Measurements from ENCODE around the gene RNU4-1.
A peak's percentile ranks its signal among the peaks of the same experiment; 100 is the strongest.
"Not testable (repeated sequence)": the region's sequence is repeated elsewhere in the genome, so short reads cannot be mapped to it uniquely, and the experiment has no call there.

RNU4-1 gene

DNA sequence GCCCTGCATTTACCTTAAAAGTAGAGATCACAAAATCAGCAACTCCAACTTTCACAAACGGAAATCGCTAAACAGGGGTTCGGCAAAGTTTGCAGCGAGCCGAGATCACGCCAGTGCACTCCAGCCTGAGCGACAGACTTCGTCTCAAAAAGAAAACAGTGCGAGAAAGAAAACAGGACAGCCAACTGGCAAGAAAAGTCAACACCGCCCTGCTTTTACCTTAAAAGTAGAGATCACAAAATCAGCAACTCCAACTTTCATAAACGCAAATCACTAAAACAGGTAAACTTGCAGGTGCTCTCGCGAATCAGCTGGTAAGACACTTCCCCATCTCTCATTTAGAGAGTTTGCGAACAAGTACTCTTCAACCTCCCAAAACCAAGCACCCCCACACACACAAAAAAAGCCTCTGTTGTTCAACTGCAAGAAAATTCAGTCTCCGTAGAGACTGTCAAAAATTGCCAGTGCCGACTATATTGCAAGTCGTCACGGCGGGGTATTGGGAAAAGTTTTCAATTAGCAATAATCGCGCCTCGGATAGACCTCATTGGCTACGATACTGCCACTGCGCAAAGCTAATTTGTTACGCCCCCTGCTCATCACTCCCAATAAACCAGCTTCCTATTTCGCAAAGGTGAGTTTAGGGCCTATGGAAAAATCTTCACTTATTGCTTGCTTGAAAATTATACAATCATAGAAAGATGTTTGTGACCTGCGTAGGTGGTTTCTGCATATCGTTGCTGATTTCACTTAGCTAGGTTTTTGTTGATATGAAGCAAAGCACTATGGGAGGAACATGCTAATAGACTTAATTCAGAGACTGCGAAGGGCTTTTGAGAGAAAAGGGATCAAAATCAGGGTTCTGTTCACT, at the start of gene RNU4-1:
TSS of gene RNU4-1 (minus strand) at position 577 of the 871 bp plus-strand sequence.
- peak; percentile 69 for DNase-seq

DNA sequence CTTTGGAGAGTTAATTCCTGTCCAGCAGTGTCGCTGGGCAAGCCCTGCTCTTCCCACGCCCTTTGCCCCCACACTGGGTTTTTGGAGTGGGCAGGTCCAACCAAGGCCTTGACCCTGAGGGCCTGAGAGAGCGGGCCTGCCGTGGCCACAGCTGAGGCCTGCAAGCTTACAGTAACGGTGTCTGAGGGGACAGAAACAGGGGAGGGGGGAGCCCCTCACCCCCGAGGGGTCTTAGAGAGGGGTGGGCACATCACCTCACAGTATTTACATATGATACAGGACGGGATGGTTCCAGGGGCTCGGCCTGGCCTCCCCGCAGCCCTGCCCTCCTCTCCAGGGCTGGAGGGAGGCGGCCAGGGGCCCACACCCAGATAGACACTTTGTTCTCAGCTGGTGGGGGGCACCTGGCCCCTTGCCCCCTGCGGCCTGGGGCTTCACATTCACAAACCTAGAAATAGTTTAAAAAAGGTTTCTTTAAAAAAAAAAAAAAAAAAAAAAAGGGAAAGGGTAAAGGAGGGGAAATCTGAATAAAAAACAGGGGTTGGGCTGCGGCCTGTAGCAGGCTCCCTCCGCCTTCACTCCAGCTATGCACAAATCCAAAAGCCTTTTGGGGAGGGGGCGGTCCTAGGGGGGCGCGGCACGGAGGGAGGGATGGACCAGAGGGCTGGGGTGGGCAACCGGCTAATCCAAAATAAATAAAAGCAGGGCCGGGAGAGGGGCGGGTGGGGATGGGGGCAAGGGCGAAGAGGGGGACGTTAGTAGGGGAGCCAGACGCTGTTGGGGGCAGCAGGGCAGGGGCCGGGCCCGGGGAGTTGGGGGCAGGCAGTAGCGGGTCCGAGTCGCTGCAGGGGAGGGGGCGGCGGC, 49.4 kb upstream of the RNU4-1 start:
- no peak for DNase-seq

DNA sequence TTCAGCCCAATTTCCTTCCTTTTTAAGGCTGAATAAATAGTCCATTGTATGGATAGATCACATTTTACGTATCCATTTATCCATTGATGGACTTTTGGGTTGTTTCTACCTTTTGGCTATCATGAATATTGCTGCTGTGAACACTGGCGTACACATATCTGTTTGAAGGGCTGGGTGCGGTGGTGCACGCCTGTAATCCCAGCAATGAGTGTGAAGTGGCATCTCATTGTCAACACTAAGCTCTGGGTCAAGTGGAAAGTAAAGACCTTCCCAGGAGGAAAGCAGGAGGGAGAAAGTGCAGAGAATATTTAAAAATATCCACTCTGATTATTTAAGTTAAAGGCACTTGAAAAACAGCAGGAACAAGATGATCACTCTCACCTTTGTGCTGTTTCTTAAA, 46.2 kb upstream of the RNU4-1 start:
- no peak for DNase-seq

DNA sequence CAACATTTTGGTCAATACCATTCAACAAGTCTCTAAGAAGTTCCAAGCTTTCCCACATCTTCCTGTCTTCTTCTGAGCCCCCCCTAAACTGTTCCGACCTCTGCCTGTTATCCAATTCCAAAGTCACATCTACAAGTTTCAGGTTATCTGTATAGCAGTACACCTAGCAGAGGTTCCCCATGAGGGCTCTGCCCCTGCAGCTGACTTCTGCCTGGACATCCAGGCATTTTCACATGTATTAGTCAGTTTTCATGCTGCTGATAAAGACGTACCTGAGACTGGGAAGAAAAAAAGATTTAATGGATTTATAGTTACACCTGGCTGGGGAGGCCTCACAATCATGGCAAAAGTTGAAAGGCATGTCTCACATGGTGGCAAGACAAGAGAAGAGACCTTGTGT, 44.7 kb upstream of the RNU4-1 start:
- no peak for DNase-seq

DNA sequence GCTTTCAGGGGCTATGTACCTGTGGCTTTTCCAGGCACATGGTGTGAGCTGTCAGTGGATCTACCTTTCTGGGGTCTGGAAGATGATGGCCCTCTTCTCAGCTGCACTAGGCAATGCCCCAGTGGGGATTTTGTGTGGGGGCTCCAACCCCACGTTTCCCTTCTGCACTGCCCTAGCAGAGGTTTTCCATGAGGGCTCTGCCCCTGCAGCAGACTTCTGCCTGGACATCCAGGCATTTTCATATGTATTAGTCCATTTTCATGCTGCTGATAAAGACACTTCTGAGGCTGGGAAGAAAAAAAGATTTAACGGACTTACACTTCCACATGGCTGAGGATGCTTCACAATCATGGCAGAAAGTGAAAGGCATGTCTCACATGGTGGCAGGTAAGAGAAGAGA, 43.4 kb upstream of the RNU4-1 start:
- not testable (repeated sequence) for DNase-seq

DNA sequence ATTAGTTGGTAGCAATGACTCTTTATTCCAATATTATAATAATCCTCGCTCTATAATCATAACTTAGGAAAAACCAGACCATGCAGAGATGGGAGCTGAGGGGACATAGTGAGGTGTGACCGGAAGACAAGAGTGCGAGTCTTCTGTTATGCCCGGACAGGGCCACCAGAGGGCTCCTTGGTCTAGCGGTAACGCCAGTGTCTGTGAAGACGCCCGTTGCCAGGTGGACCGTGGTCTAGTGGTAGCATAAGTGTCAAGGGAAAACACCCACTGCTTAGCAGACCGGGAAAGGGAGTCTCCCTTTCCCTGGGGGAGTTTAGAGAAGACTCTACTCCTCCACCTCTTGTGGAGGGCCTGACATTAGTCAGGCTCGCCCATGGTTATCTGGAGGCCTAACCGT, 42.4 kb upstream of the RNU4-1 start:
- DNase-seq, result not testable (repeated sequence)

DNA sequence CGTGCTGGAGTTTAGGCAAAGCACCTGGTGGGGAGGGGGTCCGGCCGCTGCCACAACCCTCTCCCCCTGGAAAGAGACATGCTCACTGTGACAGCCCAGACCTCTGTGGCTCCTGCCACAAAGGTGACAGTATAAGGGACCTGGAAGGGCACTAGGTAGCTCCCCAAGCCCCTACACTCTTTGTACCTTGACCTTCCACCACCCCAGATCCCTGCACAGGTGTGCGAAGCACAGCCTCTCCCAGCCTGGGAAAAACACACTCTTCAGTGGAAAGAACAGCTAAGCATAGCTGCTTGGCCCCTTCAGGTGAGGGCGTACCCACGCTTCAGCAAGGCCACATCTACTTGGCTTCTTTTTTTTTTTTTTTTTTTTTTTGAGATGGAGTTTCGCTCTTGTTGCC, 39.5 kb upstream of the RNU4-1 start:
- no peak for DNase-seq

DNA sequence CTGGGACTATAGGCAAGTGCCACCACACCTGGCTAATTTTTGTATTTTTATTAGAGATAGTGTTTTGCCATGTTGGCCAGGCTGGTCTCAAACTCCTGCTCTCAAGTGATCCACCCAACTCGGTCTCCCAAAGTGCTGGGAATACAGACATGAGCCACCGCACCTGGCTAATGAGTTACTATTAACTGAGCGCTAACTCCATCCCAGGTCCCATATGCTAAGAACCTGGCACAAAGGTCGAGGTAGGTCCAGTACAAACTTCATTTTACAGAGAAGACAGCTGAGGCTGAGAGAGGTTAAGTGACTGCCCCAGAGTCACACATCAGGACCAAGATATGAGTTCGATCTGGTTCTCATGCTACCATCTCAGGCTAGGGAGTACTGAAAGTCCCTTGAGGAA, 39.0 kb upstream of the RNU4-1 start:
- DNase-seq, result no peak

DNA sequence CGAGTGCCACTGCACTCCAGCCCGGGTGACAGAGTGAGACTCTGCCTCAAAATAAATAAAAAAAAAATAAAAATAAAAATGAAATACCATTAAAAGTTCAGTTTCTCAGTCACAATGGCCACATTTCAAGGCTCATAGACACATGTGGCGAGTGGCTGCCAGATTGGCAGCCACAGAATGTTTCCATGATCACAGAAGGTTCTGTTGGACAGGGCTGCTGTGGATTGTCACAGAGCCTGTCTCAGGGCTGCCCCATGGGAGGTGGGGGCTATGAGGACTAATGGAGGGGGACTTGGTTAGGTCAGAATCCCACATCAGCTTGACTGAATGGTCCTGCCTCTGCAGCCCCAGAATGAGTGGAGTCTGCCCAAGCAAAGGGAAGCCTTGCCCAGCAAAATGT, 38.4 kb upstream of the RNU4-1 start:
- DNase-seq, result no peak

DNA sequence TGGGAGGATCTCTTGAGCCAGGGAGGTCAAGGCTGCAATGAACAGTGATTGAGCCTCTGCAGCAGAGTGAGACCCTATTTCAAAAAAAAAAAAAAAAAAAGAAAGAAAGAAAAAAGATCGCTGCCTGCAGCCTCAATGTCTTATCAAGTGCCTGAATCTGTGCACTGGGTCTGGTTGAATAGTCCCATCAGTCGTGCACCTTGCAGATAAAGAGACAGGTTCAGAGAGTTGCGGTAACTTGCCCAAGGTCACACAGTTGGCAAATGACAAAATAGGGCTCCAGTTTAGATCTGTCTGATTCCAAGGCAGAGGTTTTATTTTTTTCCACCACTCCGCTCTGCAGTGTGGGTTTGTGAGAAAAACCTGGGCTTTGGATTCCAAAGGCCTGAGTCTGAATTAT, 35.2 kb upstream of the RNU4-1 start:
- DNase-seq, result no peak

DNA sequence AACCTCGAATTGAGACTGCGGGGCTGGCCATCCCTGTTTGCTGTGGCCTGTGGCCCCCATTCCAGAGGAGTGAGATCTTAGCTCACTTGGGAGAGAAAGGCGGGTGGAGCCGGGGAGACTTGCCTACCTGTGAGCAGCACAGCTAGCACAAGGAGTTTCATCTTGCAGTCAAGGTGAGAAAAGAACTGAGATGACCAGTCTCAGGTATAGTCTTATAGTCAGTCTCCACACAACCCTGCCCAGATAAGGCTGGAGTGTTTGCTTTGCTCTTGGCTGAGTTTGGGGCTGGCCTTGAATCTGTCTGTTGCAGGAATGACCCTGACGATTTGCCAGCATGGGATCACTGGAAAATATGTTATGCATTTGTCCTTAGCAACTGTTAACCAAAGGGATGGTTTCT, 34.6 kb upstream of the RNU4-1 start, which contains the start of gene PLA2G1B:
TSS of gene PLA2G1B (minus strand) at position 187 of the 400 bp plus-strand sequence. CDS start at position 161, 26 bp downstream.
- no peak for DNase-seq

DNA sequence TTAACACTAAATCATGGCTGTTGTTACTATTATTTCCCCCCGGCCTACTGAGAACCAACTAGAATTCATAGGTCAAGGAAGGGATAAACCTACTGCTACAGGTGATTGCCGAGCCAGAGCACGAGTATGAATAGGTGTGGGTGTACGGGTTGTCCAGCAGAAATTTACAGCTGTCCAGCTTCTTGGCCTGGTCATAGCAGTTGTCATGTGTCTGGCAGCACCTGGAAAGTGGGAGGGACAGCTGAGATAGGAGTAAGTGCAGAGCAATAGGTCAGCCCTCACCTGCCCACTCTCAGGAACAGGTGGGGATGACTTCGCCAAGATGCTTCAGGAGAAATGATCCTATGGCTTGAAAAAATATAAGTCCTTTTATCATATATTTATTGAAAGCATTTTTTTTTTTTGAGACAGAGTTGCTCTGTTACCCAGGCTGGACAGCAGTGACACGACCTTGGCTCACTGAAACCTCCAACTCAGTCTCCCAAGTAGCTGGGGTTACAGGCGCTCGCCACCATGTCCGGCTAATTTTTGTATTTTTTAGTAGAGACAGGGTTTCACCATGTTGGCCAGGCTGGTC, 31.9 kb upstream of the RNU4-1 start:
- DNase-seq, result no peak

DNA sequence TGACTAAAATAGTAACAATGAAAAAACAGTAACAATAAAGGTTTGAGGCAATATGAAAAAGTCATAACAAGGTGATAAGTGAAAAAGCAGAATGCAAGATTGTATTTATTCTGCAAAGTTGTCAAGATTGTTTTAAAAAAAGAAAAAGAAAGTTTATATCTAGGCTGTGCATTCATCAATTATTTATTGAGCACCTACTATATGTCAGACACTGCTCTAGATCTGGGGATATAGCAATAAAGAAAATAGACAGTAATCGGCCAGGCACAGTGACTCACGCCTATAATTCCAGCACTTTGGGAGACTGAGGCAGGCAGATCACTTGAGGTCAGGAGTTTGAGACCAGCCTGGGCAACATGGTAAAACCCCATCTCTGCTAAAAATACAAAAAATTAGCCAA, 30.7 kb upstream of the RNU4-1 start:
- DNase-seq, result no peak

DNA sequence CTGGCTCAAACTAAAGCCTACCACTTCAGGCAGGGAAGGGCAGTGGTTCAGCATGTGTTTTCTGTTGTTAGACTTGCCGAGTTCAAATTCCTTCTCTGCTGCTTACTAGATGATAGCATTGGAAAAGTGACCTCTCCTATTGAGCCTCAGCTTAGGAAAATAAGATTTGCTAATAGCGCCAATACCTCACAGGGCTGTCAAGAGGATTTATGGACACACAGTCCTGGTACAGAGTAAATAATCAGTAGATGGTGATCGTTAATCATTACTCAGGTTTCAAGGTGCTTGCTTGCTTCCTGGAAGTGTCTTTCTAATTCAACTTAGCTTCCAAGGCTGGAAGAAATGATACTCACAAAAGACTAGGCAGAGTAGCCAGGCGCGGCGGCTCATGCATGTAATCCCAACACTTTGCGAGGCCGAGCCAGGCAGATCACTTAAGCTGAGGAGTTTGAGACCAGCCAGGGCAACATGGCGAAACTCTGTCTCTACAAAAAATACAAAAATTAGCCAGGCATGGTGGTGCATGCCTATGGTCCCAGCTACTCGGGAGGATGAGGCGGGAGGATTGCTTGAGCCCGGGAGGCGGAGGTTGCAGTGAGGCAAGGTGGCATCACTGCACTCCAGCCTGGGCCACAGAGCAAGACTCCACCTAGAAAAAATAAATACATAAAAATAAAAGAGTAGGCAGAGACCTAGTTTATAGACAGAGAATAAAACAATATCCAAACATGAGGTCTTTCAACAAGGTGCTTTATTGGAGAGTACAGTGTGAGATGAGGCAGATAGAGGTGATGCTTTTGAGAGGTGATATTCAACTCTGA, 28.6 kb upstream of the RNU4-1 start:
- DNase-seq, result no peak

DNA sequence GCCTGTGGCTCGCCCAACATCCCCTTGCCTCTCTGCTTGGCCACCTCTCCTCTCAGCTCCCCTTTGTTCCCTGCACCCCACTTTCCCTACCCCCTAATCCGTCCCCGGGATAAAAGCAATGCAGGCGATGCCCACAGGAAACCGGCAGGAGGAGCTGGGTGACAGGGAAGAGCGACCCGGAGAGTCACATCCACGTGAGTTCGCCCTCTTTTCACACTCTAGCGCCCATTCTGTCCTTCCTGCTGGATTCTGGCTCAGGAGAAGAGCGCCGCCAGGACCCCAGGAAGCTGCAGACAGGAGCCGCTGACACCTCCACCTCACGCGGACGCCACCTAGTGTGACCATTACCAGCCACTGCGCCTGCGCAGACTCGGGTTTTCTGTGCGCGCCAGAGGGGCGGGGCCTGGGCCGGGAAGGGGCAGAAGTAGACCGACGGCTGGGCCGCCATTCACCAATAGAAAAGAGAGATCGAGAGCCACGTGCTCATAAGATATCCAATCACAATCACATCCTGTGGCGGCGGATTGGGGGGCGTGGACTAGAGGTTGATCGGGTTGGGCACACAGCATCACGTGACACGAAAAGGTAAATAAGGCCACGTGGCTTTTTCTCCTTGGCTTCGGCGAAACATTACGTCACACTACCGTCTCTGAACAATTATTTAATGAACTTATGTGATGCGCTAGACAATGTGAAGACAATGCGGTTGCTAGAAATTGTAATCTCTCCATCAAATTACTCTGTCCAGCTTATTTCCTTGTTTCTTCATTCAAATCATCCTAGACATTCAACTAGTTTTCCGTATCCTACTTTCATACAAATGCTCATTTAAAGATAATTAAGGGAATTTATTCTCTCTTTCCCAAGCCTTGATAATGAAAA, 24.4 kb upstream of the RNU4-1 start:
- peak; percentile 95 for DNase-seq

DNA sequence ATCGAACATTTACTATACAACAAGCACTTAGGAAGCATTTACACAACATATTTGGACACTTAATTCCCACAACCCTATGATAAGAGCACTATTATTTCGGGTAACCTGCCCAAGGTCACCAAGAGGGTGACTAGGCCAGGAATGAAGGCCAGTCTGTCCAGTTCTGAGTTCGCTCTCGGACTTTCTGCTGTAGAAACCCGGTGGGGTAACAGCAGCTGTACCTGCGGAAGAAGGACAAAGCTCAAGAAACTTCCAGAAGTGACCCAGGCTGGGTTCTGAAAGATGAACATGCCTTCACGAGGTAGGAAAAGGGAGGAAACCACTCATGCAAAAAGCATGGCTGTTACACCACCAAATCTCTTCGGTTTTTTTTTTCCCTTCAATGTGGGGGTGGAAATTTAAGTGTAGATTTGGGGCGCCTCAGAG, 23.8 kb upstream of the RNU4-1 start:
- DNase-seq, result no peak

DNA sequence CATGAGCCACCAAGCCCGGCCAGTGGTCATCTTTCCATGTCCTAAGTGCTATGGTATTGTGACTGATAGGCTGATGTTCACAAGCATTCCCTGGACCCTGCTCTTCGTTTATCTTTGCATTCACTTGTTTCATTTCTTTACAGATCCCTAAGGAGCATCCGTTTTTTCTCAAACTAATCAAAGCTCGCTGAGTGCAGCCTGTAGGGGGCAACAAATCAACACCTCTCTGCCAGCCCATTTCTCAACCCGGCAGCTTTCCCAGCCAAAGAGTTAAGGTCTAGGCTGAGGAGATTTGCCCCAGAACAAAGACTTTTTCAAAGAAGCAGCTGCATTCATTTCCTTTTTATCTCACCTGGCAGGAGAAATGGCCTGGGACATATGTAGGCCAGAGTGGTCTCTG, 21.2 kb upstream of the RNU4-1 start:
- no peak for DNase-seq

DNA sequence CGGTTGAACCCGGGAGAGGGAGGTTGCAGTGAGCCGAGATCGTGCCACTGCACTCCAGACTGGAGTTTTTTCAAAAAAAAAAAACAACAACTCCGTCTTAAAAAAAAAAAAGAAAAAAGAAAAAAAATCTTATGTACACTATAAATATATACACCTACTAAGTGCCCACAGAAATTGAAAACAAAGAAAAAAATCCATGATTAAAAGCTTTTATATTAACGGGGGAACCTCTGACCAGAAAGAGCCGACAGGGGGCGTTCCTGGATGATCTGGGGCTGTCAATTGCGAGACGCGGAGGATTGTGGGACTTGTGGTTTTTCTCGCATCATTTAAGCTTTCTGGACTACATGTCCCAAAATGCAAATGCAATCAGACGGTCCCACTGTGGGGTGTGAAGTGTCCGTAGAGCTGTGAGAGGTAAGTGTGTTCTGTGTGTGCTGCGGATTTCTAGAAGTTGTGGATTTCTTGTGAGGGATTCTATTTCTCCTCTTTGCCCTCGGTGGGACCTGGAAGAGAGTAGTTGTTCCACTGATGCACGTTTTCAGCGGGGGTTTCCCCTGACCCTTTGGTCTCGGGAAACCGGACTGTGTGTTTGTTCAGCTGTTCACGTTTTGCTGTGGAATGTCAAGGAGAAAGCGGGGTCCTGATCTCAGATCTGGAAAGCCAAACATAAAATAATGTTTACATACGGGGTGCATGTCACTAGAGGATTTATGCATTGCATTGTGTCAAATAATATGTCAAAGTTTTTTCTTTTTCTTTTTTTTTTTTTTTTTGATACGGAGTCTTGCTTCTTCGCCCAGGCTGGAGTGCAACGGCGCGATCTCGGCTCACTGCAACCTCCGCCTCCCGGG, 9.2 kb upstream of the RNU4-1 start, which contains the start of gene SIRT4:
TSS of gene SIRT4 (plus strand) at position 360 of the 854 bp plus-strand sequence. CDS start 1,241 bp downstream, outside the sequence.
- peak; percentile 49 for DNase-seq

DNA sequence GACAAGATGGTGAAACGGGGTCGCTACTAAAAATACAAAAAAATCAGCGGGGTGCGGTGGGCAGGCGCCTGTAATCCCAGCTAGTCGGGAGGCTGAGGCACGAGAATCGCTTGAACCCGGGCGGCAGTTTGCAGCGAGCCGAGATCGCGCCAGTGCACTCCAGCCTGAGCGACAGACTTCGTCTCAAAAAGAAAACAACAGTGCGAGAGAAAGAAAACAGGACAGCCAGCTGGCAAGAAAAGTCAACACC, 701 bp downstream of the RNU4-1 start:
- DNase-seq, result no peak

DNA sequence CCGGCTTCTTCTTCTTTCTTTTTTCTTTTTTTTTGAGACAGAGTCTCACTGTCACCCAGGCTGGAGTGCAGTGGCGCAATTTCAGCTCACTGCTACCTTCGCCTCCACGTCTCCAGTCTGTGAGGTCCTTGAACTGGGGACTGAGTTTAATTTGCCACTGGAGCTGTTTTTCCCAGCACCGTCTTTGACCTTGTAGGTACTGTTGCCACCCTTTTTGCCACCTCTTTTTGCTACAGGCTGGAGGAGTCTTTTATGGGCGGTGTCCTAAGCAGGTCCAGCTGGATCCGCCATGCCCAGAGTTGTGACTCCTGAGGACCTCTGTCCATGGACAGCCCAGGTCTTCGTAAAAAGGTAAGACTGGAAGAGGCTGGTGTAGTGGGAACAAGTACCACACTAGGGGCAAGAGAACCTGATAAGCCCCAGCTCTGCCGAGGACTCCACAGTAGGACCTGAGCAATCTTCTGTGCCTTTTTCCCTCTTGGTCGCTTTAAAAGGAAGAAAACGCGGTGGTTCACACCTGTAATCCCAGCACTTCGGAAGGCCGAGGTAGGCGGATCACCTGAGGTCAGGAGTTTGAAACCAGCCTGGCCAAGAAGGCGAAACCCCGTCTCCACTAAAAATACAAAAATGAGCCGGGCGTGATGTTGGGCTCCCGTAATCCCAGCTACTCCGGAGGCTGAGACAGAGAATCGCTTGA, 2.3 kb downstream of the RNU4-1 start:
- peak; percentile 68 for DNase-seq
